Esophagus squamous epithelium (tissue), 5 donors: ENCODE measurements around the gene MST1R. TPM values are rescaled to one million over a fixed set of nuclear protein-coding genes. Genes with fewer than 3 reads are reported as not detected.

Source experiments
- DNase-seq: peaks from one replicate; lab custom pipeline; 2025; lab: John Stamatoyannopoulos, UW
- H3K27ac ChIP-seq, 4 donors: fragments of 200-600 bp; sonication (generic); one replicate each; pipeline ENCODE4 v1.5.1; 2016 to 2019; ENCODE audit warnings: mild to moderate bottlenecking in 1 of 4
- H3K27me3 ChIP-seq, 4 donors: fragments of 200-600 bp; sonication (generic); 1 replicate in 3 of 4; 2 replicates in 1 of 4; pipeline versions ENCODE4 v1.5.1 to v1.6.0; 2017 to 2021; ENCODE audit warnings: antibody characterized with exemption in 1 of 4
- H3K36me3 ChIP-seq, 3 donors: fragments of 200-600 bp; sonication (generic); one replicate each; pipeline ENCODE4 v1.5.1; 2016 to 2019
- H3K4me1 ChIP-seq, 3 donors: fragments of 200-600 bp; sonication (generic); one replicate each; pipeline ENCODE4 v1.5.1; 2017 to 2019
- H3K4me3 ChIP-seq, 4 donors: fragments of 200-600 bp; sonication (generic); 1 replicate in 3 of 4; 2 replicates in 1 of 4; pipeline ENCODE4 v1.5.1; 2016 to 2019; ENCODE audit warnings: mild to moderate bottlenecking in 2 of 4, moderate library complexity in 1 of 4
- H3K9me3 ChIP-seq, 3 donors: fragments of 200-600 bp; sonication (generic); one replicate each; pipeline ENCODE4 v1.5.1; 2016 to 2019
- POLR2A ChIP-seq, 4 donors: fragments of 450-650 bp; IDR thresholded peaks; one replicate each; pipeline ENCODE4 v1.6.1; 2017; ENCODE audit warnings: antibody characterized with exemption in 4 of 4, mild to moderate bottlenecking in 4 of 4, moderate library complexity in 3 of 4
- WGBS, 2 donors: methylation state at CpG; one replicate each; pipeline ENCODE4 v1.1.5; 2018; 5-methylcytosine and 5-hydroxymethylcytosine counted together
- intact Hi-C: fragments of 100-400 bp; cut with DNase I; formaldehyde crosslinking; loops from one replicate; pipeline ENCODE4 v1.15.0; 2022
- total RNA-seq, 4 donors: library from RNA; depleted of rRNA; stranded (reverse); fragments of >200 nt; gene quantifications; one replicate each; pipeline ENCODE4 v1.1.0, GENCODE V29; 2016
- TF ChIP-seq, protein P1 (sequence below), 6 experiments: fragments of 450-650 bp in 4 of 6; fragments of 200-600 bp in 2 of 6; sonication (generic) in 2 of 6; IDR thresholded peaks; one replicate each; pipeline ENCODE4 v1.5.1; 2016 to 2019; ENCODE audit warnings: antibody characterized with exemption in 6 of 6, mild to moderate bottlenecking in 4 of 6, moderate library complexity in 4 of 6
- donor health status: DM: yes; HTN: yes; CAD: no.

Gene MST1R
- total RNA-seq, 4 donors from 2014 or later = 5.4 to 26.5 (median 14.5) TPM

- no peak for TF ChIP-seq POLR2A (IDR thresholded peaks at IDR 0.05)
- TF ChIP-seq, protein P1, sequence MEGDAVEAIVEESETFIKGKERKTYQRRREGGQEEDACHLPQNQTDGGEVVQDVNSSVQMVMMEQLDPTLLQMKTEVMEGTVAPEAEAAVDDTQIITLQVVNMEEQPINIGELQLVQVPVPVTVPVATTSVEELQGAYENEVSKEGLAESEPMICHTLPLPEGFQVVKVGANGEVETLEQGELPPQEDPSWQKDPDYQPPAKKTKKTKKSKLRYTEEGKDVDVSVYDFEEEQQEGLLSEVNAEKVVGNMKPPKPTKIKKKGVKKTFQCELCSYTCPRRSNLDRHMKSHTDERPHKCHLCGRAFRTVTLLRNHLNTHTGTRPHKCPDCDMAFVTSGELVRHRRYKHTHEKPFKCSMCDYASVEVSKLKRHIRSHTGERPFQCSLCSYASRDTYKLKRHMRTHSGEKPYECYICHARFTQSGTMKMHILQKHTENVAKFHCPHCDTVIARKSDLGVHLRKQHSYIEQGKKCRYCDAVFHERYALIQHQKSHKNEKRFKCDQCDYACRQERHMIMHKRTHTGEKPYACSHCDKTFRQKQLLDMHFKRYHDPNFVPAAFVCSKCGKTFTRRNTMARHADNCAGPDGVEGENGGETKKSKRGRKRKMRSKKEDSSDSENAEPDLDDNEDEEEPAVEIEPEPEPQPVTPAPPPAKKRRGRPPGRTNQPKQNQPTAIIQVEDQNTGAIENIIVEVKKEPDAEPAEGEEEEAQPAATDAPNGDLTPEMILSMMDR (IDR thresholded peaks at IDR 0.05) = no peak
- Histone ChIP-seq H3K36me3 (no peaks in the 10 kb centered on the region), H3K27ac (no peak overlapping the region), H3K4me3 (no peak overlapping the region), H3K4me1 (peaks cover 9 to 15% (median 12%) of the 10 kb centered on the region in 3 donors), H3K27me3 (peaks cover 4 to 52% (median 18%) of the 10 kb centered on the region in 4 donors), H3K9me3 (no peaks in the 10 kb centered on the region)
- DNase-seq = no peak
- intact Hi-C loops = no loop called here
- WGBS, 2 donors = 50 to 61% methylated on average over 2 to 3 of the region's 4 CpGs
Observed at GRCh38 chr3:49872801-49873281, 30.8 kb downstream of the MST1R start.

DNA sequence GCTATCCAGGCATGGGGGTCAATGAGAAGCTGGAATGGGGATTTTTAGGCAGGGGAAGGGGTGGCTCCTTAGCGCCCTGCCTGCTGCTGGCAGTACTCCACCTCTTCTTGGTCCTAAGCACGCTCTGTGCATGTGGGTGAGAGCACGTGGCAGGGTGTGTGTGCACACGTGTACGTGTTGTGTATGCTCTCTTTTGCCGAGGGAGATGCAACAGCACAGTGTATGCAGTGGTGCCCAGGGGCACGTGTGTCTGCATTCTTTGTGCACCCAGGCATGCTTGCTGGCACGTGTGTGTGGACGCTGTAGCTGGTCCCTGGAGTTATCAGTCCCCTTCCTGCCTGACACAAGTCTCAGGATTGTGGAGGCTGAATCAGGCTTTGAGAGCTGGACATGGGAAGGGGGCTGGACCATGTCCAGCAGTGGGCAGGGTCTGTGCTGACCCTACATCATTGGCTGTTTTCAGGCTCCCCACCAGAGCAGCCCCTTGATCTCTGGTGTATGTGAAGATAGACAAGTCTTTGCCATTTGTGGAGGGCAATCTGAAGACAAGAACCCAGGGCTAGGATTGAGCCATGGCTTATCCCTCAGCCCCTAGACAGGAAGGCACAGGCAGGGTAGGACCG is 32.0 kb downstream of the MST1R start:
- no peak overlapping the region for H3K4me3 ChIP-seq
- no peaks in the 10 kb centered on the region for H3K9me3 ChIP-seq
- WGBS, 2 donors = 58% methylated on average over 3 to 8 of the region's 10 CpGs
- H3K27ac ChIP-seq = no peak overlapping the region
- peaks cover 4 to 64% (median 18%) of the 10 kb centered on the region in 4 donors for H3K27me3 ChIP-seq
- H3K4me1 ChIP-seq = peaks cover 9 to 15% (median 12%) of the 10 kb centered on the region in 3 donors
- TF ChIP-seq, protein P1 (IDR thresholded peaks at IDR 0.05) = no peak
- TF ChIP-seq POLR2A (IDR thresholded peaks at IDR 0.05) = no peak
- H3K36me3 ChIP-seq = no peaks in the 10 kb centered on the region
- no peak for DNase-seq
- intact Hi-C loops = no loop called here

GRCh38 chr3:49869525-49870126 is 34.0 kb downstream of the MST1R start, which contains the start of gene CAMKV:
TSS of gene CAMKV (minus strand) at chr3:49869906. CDS start at chr3:49862388, 7,518 bp downstream.
- DNase-seq = no peak
- H3K27me3 ChIP-seq = peaks cover 4 to 84% (median 18%) of the 10 kb centered on the region in 4 donors
- 0 to 4% methylated on average over 4 to 11 of the region's 59 CpGs for WGBS, 2 donors
- no peaks in the 10 kb centered on the region for H3K9me3 ChIP-seq
- no peak for TF ChIP-seq POLR2A (IDR thresholded peaks at IDR 0.05)
- TF ChIP-seq, protein P1 (IDR thresholded peaks at IDR 0.05) = no peak
- intact Hi-C loops = no loop called here
- H3K4me1 ChIP-seq = peaks cover 9 to 15% (median 12%) of the 10 kb centered on the region in 3 donors
- H3K36me3 ChIP-seq = no peaks in the 10 kb centered on the region
- H3K27ac ChIP-seq = no peak within 1 kb of the TSS
- peak within 1 kb of the TSS; percentile 4 to 64 (median 28) for H3K4me3 ChIP-seq

DNA sequence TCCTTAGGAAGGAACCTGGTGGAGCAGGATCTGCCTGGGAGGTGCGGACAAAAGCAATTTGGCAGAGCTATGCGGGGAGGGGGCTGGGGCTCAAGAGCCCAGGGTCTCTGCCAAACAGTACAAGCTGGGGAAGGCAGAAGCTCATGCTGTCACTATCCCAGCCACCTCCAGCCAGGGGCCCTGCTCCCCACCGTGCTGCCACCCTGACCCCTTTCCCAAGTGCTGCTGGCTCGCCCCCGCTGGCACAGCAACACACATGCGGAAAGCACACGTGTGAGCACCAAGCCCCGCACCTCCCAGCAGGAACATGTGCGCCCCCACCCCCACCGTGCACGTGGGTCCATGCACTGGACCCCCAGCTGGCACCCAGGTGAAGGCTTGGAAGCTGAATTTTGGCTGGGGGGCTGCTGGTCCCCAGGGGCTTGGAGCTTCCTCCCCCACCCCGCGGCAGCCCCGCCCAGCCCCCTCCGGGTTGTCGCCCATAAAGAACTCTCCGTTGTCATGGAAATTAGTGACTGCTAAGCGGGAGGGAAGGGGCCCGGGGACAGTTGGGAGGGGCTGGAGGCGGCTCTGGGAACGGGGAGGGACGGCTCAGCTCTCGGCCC is 34.7 kb downstream of the MST1R start:
- peaks cover 4 to 90% (median 19%) of the 10 kb centered on the region in 4 donors for H3K27me3 ChIP-seq
- 21% methylated on average over 3 of the region's 23 CpGs; no CpG with 5 or more reads in 1 of the 2 donors for WGBS, 2 donors
- peaks cover 9 to 15% (median 12%) of the 10 kb centered on the region in 3 donors for H3K4me1 ChIP-seq
- TF ChIP-seq, protein P1 (IDR thresholded peaks at IDR 0.05) = no peak
- TF ChIP-seq POLR2A (IDR thresholded peaks at IDR 0.05) = no peak
- peak overlapping the region in 3 of 4 donors; percentile 14 to 64 (median 42) for H3K4me3 ChIP-seq
- no peaks in the 10 kb centered on the region for H3K36me3 ChIP-seq
- intact Hi-C loops = no loop called here
- H3K9me3 ChIP-seq = no peaks in the 10 kb centered on the region
- DNase-seq = no peak
- H3K27ac ChIP-seq = no peak overlapping the region
